Measurements from ENCODE around the gene MYEOV.

- TF ChIP-seq JUND (IDR thresholded peaks at IDR 0.05) (no peak), GABPA (IDR thresholded peaks at IDR 0.05 in 1 of 2, conservative IDR thresholded peaks at IDR 0.05 in 1 of 2) (no peak), CTCF (IDR thresholded peaks at IDR 0.05; ENCODE audit: low read depth, low read length, missing input control) (no peak), RAD21 (IDR thresholded peaks at IDR 0.05) (no peak), SP1 (IDR thresholded peaks at IDR 0.05) (no peak), HNF4A (conservative IDR thresholded peaks at IDR 0.05) (no peak), EGR1 (IDR thresholded peaks at IDR 0.05; ENCODE audit: low read depth in 2 of 2) (no peak)
These were observed 3.1 kb upstream of the MYEOV start for GRCh38 chr11:69290806-69291205.
